Measurements from ENCODE around the gene AMMECR1L. TPM values are rescaled to one million over a fixed set of nuclear protein-coding genes. Genes with fewer than 3 reads are reported as not detected.

The AMMECR1L gene
- total RNA-seq, 4 donors from 2014 or later: 18.3 to 26.1 (median 21.6) TPM

GRCh38 chr2:127853671-127854070 is 32.1 kb downstream of the AMMECR1L start:
- TF ChIP-seq CTCF (IDR thresholded peaks at IDR 0.05): no peak
- no peak for DNase-seq (ENCODE audit: low spot score)
- ATAC-seq (ENCODE audit: low FRiP score): no peak

- no peak for DNase-seq (ENCODE audit: low spot score)
- no peak for ATAC-seq (ENCODE audit: low FRiP score)
- no peak for TF ChIP-seq CTCF (IDR thresholded peaks at IDR 0.05)
These were observed 33.4 kb downstream of the AMMECR1L start for GRCh38 chr2:127852388-127852787.

GRCh38 chr2:127847931-127848330 is 37.8 kb downstream of the AMMECR1L start:
- no peak for TF ChIP-seq CTCF (IDR thresholded peaks at IDR 0.05)
- ATAC-seq (ENCODE audit: low FRiP score) (no peak), DNase-seq (ENCODE audit: low spot score) (no peak)

- TF ChIP-seq CTCF (IDR thresholded peaks at IDR 0.05): no peak
- no peak for DNase-seq (ENCODE audit: low spot score)
- ATAC-seq (ENCODE audit: low FRiP score): no peak
These were observed 40.8 kb downstream of the AMMECR1L start for GRCh38 chr2:127844973-127845372.

- TF ChIP-seq CTCF (IDR thresholded peaks at IDR 0.05): no peak
- ATAC-seq (ENCODE audit: low FRiP score) (no peak), DNase-seq (ENCODE audit: low spot score) (no peak)
These were observed 42.1 kb downstream of the AMMECR1L start for GRCh38 chr2:127843677-127844076.

- TF ChIP-seq CTCF (IDR thresholded peaks at IDR 0.05): no peak
- DNase-seq (ENCODE audit: low spot score) (no peak), ATAC-seq (ENCODE audit: low FRiP score) (no peak)
These were observed 44.1 kb downstream of the AMMECR1L start for GRCh38 chr2:127841466-127842178.

- DNase-seq (ENCODE audit: low spot score) (no peak), ATAC-seq (ENCODE audit: low FRiP score) (no peak)
- no peak for TF ChIP-seq CTCF (IDR thresholded peaks at IDR 0.05)
These were observed 44.9 kb downstream of the AMMECR1L start for GRCh38 chr2:127840893-127841292.
